ENCODE measurements around the gene ETS1. TPM values are rescaled to one million over a fixed set of nuclear protein-coding genes. Genes with fewer than 3 reads are reported as not detected.

ETS1 gene
- total and polyA plus RNA-seq, 2 experiments from 2014 or later: 25.6 to 52.6 TPM

DNA sequence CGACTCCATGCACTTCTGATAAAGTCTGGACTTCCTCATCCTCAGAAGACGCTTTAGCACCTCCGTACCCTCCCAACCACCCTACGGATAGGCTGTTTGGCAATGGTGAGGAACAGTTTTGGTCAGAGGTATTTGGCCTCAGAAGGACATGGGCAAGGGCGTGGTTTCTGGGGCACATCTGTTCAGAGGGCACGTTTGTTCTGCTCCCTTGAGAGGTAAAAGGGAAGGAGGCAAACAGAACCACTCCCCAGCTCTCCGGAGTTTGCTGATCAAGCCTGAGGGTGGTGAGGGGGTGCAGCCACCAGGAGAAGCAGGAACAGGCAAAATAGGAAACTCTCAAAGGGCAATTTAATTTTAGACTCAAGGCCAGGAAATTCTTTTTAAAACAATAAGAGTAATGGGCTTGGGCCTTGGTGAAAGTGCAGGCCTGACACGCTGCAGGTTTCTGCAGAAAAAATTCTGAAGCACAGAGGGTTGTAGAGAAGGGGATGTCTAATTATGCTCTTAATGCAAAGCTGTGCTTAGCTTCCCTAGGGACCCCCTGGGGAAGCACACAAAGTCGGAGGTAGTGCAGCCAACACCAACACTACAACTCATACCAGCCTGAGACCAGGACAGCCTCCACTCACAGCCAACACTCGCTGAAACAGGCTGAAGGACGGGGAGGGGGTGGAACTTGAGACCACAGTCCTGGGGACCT is 23.3 kb downstream of the ETS1 start:
- DNase-seq (ENCODE audit: low spot score) (no peak), ATAC-seq (no peak; the same call in 2 of the 3 replicates)
- Mint-ChIP-seq H3K4me1 (peaks cover 18% of the 10 kb centered on the region), H3K27me3 (ENCODE audit: insufficient read depth, low read depth, poor library complexity) (no peaks in the 10 kb centered on the region), H3K4me3 (no peak overlapping the region), H3K36me3 (ENCODE audit: low read depth) (peaks cover 12% of the 10 kb centered on the region), H3K9me3 (no peaks in the 10 kb centered on the region), H3K27ac (no peak overlapping the region)
- TF ChIP-seq ZNF331 (CRISPR knock-in tag; IDR thresholded peaks at IDR 0.05; ENCODE audit: low read depth) (no peak), CREB1 (CRISPR knock-in tag; IDR thresholded peaks at IDR 0.05; ENCODE audit: low read depth) (no peak), STAT1 (IDR thresholded peaks at IDR 0.05; ENCODE audit: unreplicated experiment) (no peak), POLR2AphosphoS5 (IDR thresholded peaks at IDR 0.05; ENCODE audit: low read depth) (no peak), EZH2phosphoT487 (IDR thresholded peaks at IDR 0.05; ENCODE audit: unreplicated experiment) (no peak), JUNB (IDR thresholded peaks at IDR 0.05; ENCODE audit: unreplicated experiment) (no peak), ZNF114 (CRISPR knock-in tag; IDR thresholded peaks at IDR 0.05) (no peak)
- TF ChIP-seq, protein P1, sequence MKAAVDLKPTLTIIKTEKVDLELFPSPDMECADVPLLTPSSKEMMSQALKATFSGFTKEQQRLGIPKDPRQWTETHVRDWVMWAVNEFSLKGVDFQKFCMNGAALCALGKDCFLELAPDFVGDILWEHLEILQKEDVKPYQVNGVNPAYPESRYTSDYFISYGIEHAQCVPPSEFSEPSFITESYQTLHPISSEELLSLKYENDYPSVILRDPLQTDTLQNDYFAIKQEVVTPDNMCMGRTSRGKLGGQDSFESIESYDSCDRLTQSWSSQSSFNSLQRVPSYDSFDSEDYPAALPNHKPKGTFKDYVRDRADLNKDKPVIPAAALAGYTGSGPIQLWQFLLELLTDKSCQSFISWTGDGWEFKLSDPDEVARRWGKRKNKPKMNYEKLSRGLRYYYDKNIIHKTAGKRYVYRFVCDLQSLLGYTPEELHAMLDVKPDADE (IDR thresholded peaks at IDR 0.05): no peak
- TF ChIP-seq, protein P2, sequence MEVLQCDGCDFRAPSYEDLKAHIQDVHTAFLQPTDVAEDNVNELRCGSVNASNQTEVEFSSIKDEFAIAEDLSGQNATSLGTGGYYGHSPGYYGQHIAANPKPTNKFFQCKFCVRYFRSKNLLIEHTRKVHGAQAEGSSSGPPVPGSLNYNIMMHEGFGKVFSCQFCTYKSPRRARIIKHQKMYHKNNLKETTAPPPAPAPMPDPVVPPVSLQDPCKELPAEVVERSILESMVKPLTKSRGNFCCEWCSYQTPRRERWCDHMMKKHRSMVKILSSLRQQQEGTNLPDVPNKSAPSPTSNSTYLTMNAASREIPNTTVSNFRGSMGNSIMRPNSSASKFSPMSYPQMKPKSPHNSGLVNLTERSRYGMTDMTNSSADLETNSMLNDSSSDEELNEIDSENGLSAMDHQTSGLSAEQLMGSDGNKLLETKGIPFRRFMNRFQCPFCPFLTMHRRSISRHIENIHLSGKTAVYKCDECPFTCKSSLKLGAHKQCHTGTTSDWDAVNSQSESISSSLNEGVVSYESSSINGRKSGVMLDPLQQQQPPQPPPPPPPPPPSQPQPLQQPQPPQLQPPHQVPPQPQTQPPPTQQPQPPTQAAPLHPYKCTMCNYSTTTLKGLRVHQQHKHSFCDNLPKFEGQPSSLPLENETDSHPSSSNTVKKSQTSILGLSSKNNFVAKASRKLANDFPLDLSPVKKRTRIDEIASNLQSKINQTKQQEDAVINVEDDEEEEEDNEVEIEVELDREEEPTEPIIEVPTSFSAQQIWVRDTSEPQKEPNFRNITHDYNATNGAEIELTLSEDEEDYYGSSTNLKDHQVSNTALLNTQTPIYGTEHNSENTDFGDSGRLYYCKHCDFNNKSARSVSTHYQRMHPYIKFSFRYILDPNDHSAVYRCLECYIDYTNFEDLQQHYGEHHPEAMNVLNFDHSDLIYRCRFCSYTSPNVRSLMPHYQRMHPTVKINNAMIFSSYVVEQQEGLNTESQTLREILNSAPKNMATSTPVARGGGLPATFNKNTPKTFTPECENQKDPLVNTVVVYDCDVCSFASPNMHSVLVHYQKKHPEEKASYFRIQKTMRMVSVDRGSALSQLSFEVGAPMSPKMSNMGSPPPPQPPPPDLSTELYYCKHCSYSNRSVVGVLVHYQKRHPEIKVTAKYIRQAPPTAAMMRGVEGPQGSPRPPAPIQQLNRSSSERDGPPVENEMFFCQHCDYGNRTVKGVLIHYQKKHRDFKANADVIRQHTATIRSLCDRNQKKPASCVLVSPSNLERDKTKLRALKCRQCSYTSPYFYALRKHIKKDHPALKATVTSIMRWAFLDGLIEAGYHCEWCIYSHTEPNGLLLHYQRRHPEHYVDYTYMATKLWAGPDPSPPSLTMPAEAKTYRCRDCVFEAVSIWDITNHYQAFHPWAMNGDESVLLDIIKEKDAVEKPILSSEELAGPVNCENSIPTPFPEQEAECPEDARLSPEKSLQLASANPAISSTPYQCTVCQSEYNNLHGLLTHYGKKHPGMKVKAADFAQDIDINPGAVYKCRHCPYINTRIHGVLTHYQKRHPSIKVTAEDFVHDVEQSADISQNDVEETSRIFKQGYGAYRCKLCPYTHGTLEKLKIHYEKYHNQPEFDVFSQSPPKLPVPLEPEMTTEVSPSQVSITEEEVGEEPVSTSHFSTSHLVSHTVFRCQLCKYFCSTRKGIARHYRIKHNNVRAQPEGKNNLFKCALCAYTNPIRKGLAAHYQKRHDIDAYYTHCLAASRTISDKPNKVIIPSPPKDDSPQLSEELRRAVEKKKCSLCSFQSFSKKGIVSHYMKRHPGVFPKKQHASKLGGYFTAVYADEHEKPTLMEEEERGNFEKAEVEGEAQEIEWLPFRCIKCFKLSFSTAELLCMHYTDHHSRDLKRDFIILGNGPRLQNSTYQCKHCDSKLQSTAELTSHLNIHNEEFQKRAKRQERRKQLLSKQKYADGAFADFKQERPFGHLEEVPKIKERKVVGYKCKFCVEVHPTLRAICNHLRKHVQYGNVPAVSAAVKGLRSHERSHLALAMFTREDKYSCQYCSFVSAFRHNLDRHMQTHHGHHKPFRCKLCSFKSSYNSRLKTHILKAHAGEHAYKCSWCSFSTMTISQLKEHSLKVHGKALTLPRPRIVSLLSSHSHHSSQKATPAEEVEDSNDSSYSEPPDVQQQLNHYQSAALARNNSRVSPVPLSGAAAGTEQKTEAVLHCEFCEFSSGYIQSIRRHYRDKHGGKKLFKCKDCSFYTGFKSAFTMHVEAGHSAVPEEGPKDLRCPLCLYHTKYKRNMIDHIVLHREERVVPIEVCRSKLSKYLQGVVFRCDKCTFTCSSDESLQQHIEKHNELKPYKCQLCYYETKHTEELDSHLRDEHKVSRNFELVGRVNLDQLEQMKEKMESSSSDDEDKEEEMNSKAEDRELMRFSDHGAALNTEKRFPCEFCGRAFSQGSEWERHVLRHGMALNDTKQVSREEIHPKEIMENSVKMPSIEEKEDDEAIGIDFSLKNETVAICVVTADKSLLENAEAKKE (CRISPR knock-in tag; IDR thresholded peaks at IDR 0.05): no peak
- TF ChIP-seq, protein P3, sequence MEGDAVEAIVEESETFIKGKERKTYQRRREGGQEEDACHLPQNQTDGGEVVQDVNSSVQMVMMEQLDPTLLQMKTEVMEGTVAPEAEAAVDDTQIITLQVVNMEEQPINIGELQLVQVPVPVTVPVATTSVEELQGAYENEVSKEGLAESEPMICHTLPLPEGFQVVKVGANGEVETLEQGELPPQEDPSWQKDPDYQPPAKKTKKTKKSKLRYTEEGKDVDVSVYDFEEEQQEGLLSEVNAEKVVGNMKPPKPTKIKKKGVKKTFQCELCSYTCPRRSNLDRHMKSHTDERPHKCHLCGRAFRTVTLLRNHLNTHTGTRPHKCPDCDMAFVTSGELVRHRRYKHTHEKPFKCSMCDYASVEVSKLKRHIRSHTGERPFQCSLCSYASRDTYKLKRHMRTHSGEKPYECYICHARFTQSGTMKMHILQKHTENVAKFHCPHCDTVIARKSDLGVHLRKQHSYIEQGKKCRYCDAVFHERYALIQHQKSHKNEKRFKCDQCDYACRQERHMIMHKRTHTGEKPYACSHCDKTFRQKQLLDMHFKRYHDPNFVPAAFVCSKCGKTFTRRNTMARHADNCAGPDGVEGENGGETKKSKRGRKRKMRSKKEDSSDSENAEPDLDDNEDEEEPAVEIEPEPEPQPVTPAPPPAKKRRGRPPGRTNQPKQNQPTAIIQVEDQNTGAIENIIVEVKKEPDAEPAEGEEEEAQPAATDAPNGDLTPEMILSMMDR (conservative IDR thresholded peaks at IDR 0.05; ENCODE audit: low read depth in 2 of 2): no peak
- H3K4me2 ChIP-seq: no peak overlapping the region
- no peak overlapping the region for H3K27ac ChIP-seq (ENCODE audit: low read depth)
- H3K27me3 ChIP-seq (ENCODE audit: insufficient read depth): no peaks in the 10 kb centered on the region
- H3K4me1 ChIP-seq (ENCODE audit: insufficient read depth): peaks cover 9% of the 10 kb centered on the region; the same call in 1 of the 2 replicates
- H2AFZ ChIP-seq: no peak overlapping the region
- peaks cover 3% of the 10 kb centered on the region; the same call in 1 of the 2 replicates for H3K79me2 ChIP-seq (replicated peaks; ENCODE audit: insufficient read depth)
- peaks cover 3% of the 10 kb centered on the region; the same call in 1 of the 2 replicates for H4K20me1 ChIP-seq (replicated peaks; ENCODE audit: insufficient read depth)
- H3K9me2 ChIP-seq (ENCODE audit: insufficient read depth): no peaks in the 10 kb centered on the region
- H3F3A ChIP-seq (replicated peaks; ENCODE audit: low read depth): no peaks in the 10 kb centered on the region
- H3K4me3 ChIP-seq: no peak overlapping the region
- H3K36me3 ChIP-seq (ENCODE audit: insufficient read depth): no peaks in the 10 kb centered on the region; the same call in 1 of the 2 replicates
